GM12878 (cell line): Measurements from ENCODE around the gene RPL37. TPM values are rescaled to one million over a fixed set of nuclear protein-coding genes. Genes with fewer than 3 reads are reported as not detected.

ENCODE experiments used
- ATAC-seq: fragments of 200-7000 bp; cut with Tn5 transposase; 3 replicates; pipeline ENCODE4 v1.9.1; 2020; ENCODE audit warnings: mild to moderate bottlenecking, moderate library complexity
- BruUV-seq: library from RNA; stranded (reverse); fragments of 400-500 nt; replicated peaks from 2 replicates; lab custom pipeline; 2021; lab: Mats Ljungman, UMichigan
- CTCF ChIA-PET: fragments of 300-600 bp; sonication (Branson Sonifier 250); formaldehyde crosslinking; extraction: SDS; loops from one replicate; lab custom pipeline; 2021; ENCODE audit warnings: inconsistent platforms; lab: Yijun Ruan, JAX
- POLR2A ChIA-PET: fragments of 350-600 bp; formaldehyde crosslinking; extraction: SDS; loops from one replicate; lab custom pipeline; 2021; ENCODE audit warnings: inconsistent platforms; lab: Charles Lee
- RAD21 ChIA-PET: fragments of 300-600 bp; sonication (Branson Sonifier 250); formaldehyde crosslinking; loops from one replicate; lab custom pipeline; 2023; ENCODE audit warnings: antibody characterized with exemption; ENCODE audit not compliant: unreplicated experiment; lab: Charles Lee
- SMC1A ChIA-PET: fragments of 300-600 bp; sonication (Branson Sonifier 250); formaldehyde crosslinking; loops from one replicate; lab custom pipeline; 2023; ENCODE audit not compliant: unreplicated experiment, uncharacterized antibody; lab: Charles Lee
- DNase-seq: peaks from one replicate; pipeline ENCODE4 v3.0.0-alpha.2; 2011; ENCODE audit warnings: low read depth, low spot score
- FAIRE-seq: peaks from 3 replicates; lab custom pipeline; 2011; peaks lifted over from hg19 to GRCh38; lab: Jason Lieb, UNC
- H2AFZ ChIP-seq: 2 replicates; pipeline ENCODE4 v1.6.0; 2011; ENCODE audit warnings: low read depth, low read length, control low read depth; ENCODE audit not compliant: control insufficient read depth
- H3K27ac ChIP-seq: 2 replicates; pipeline ENCODE4 v1.5.1; 2011; ENCODE audit warnings: control low read depth; ENCODE audit not compliant: control insufficient read depth, insufficient read depth
- H3K27me3 ChIP-seq, 2 experiments: replicated peaks in 1 of 2; 2 replicates each; pipeline versions ENCODE4 v1.6.0 to v1.6.1; 2011; ENCODE audit warnings: low read length in 1 of 2; ENCODE audit not compliant: control insufficient read depth in 2 of 2, insufficient read depth in 2 of 2
- H3K36me3 ChIP-seq, 2 experiments: 2 replicates each; pipeline ENCODE4 v1.5.1; 2011; ENCODE audit warnings: low read length in 1 of 2; ENCODE audit not compliant: control insufficient read depth in 2 of 2, insufficient read depth in 2 of 2
- H3K4me1 ChIP-seq: 2 replicates; pipeline ENCODE4 v1.6.1; 2011; ENCODE audit warnings: mild to moderate bottlenecking, low read length, moderate library complexity, mixed read lengths; ENCODE audit not compliant: control insufficient read depth, insufficient read depth
- H3K4me2 ChIP-seq: 2 replicates; pipeline ENCODE4 v1.6.0; 2011; ENCODE audit warnings: control low read depth; ENCODE audit not compliant: control insufficient read depth, insufficient read depth
- H3K4me3 ChIP-seq: fragments of 200-600 bp; sonication (generic); 2 replicates; pipeline ENCODE4 v1.5.1; 2016
- H3K79me2 ChIP-seq: 2 replicates; pipeline ENCODE4 v1.6.0; 2011; ENCODE audit warnings: low read length; ENCODE audit not compliant: control insufficient read depth, insufficient read depth
- H3K9ac ChIP-seq: 2 replicates; pipeline ENCODE4 v1.8.0; 2011; ENCODE audit warnings: low read length, control low read depth, mixed read lengths; ENCODE audit not compliant: control insufficient read depth, insufficient read depth
- H3K9me3 ChIP-seq: replicated peaks from 3 replicates; pipeline ENCODE4 v1.5.1; 2011; ENCODE audit warnings: mild to moderate bottlenecking, low read length; ENCODE audit not compliant: control insufficient read depth, insufficient read depth
- H4K20me1 ChIP-seq: 2 replicates; pipeline ENCODE4 v1.6.0; 2011; ENCODE audit not compliant: control insufficient read depth, insufficient read depth
- BACH1 ChIP-seq: fragments of 450-650 bp; IDR thresholded peaks from 2 replicates; pipeline ENCODE4 v1.6.1; 2017; ENCODE audit warnings: mild to moderate bottlenecking, borderline replicate concordance
- HDAC2 ChIP-seq: fragments of 200-600 bp; sonication (generic); IDR thresholded peaks from 2 replicates; pipeline ENCODE4 v1.6.1; 2017
- IKZF1 ChIP-seq: fragments of 450-650 bp; conservative IDR thresholded peaks from 2 replicates; pipeline ENCODE4 v1.6.1; 2017; ENCODE audit warnings: antibody characterized with exemption, mild to moderate bottlenecking
- IKZF2 ChIP-seq, 2 experiments: fragments of 450-650 bp; IDR thresholded peaks; 2 replicates each; pipeline ENCODE4 v1.6.1; 2017; ENCODE audit warnings: mild to moderate bottlenecking in 2 of 2, moderate library complexity in 2 of 2
- MTA3 ChIP-seq: IDR thresholded peaks from 2 replicates; pipeline ENCODE4 v1.6.1; 2012; ENCODE audit warnings: low read length, inconsistent platforms, borderline replicate concordance
- PML ChIP-seq: IDR thresholded peaks from 2 replicates; pipeline ENCODE4 v1.6.1; 2012; ENCODE audit warnings: low read length, inconsistent platforms
- POLR2A ChIP-seq: IDR thresholded peaks from 2 replicates; pipeline ENCODE4 v1.6.1; 2011; ENCODE audit warnings: low read depth, mild to moderate bottlenecking, low read length
- SIX5 ChIP-seq: IDR thresholded peaks from 2 replicates; pipeline ENCODE4 v1.6.1; 2011; ENCODE audit warnings: mild to moderate bottlenecking, low read depth, low read length, moderate library complexity; ENCODE audit not compliant: severe bottlenecking
- STAT3 ChIP-seq: IDR thresholded peaks from 2 replicates; pipeline ENCODE4 v1.6.1; 2011; ENCODE audit warnings: low read depth, low read length, improper control_type of control experiment
- ZBTB40 ChIP-seq: fragments of 450-650 bp; IDR thresholded peaks from 2 replicates; pipeline ENCODE4 v1.6.1; 2016; ENCODE audit warnings: mild to moderate bottlenecking, moderate library complexity, borderline replicate concordance
- WGBS: methylation state at CpG from one replicate; pipeline ENCODE4 v1.1.6; 2016; ENCODE audit warnings: low lambda C conversion rate; ENCODE audit not compliant: insufficient replicate concordance, insufficient coverage; ENCODE audit errors: missing lambda C conversion rate; 5-methylcytosine and 5-hydroxymethylcytosine counted together
- in situ Hi-C: fragments of 300-500 bp; cut with MboI; formaldehyde crosslinking; loops from 9 replicates; pipeline ENCODE4 v1.14.3; 2018; ENCODE audit warnings: mixed read lengths
- intact Hi-C: fragments of 100-400 bp; cut with micrococcal nuclease; formaldehyde crosslinking; loops from one replicate; pipeline ENCODE4 v1.14.2; 2022; ENCODE audit not compliant: unreplicated experiment
- polyA plus RNA-seq, 11 experiments: library from polyadenylated mRNA; depleted of rRNA in 4 of 11; unstranded in 6 of 11; stranded (reverse) in 5 of 11; fragments of >200 nt; fragmentation: Nextera tagmentation in 4 of 11; fragmentation: Illumina TruSeq in 1 of 11; extraction: Ambion mirVana in 4 of 11; extraction: Trizol in 1 of 11; gene quantifications; 1 replicate in 1 of 11; 2 replicates in 10 of 11; pipeline versions ENCODE4 v1.2.1 to v1.2.3, GENCODE V29; 2011 to 2016; ENCODE audit warnings: inconsistent platforms in 2 of 11, missing spikeins in 2 of 11, low read depth in 1 of 11
- total RNA-seq, 4 experiments: library from RNA; depleted of rRNA in 3 of 4; stranded (reverse); fragments of >200 nt in 3 of 4; fragmentation: Illumina TruSeq in 1 of 4; extraction: Trizol in 1 of 4; gene quantifications; 2 replicates each; pipeline versions ENCODE4 v1.2.1 to v1.2.3, GENCODE V29; 2013 to 2021

RPL37 gene
- total and polyA plus RNA-seq, 10 of the 15 experiments (the other 5 are each of a cell fraction or from before 2014, with no cell fraction given) = 1,697 to 6,216 (median 3,013) TPM

- ATAC-seq (no peak), FAIRE-seq (no peak), DNase-seq (no peak)
- ChIA-PET CTCF (no interaction called here), RAD21 (no interaction called here), SMC1A (no interaction called here)
- no peaks in the 10 kb centered on the region for H3K79me2 ChIP-seq
- intact Hi-C loops = no loop called here
- no peaks in the 10 kb centered on the region for H4K20me1 ChIP-seq
- BruUV-seq = no TSS peak
- H3K27ac ChIP-seq = no peak overlapping the region
- no peak overlapping the region for H2AFZ ChIP-seq
- H3K36me3 ChIP-seq = no peaks in the 10 kb centered on the region
- no peaks in the 10 kb centered on the region; the same call in 2 of the 3 replicates for H3K9me3 ChIP-seq
- no peak overlapping the region for H3K9ac ChIP-seq
- peaks cover 6% of the 10 kb centered on the region; the same call in 1 of the 2 replicates for H3K4me1 ChIP-seq
- H3K4me3 ChIP-seq = no peak overlapping the region
- TF ChIP-seq ZBTB40 (no peak), PML (no peak), IKZF2 (IDR thresholded peaks at IDR 0.05) (no peak), STAT3 (no peak), HDAC2 (no peak), POLR2A (no peak), IKZF1 (no peak), MTA3 (no peak), SIX5 (no peak), BACH1 (no peak)
- TF ChIP-seq, all 136 proteins: peak for 0
- Histone ChIP-seq H3K4me2 (no peak overlapping the region), H3K27me3 (no peaks in the 10 kb centered on the region; a peak in 1 of 4 replicates)
- in situ Hi-C loops = no loop called here
- POLR2A ChIA-PET = no interaction called here
- 0% methylated on average over 1 of the region's 1 CpG for WGBS
These were observed 34.4 kb upstream of the RPL37 start for GRCh38 chr5:40869384-40869783.
